Measurements from ENCODE around the gene PLPP1. TPM values are rescaled to one million over a fixed set of nuclear protein-coding genes. Genes with fewer than 3 reads are reported as not detected.

Gene PLPP1
- 100 to 1,000 TPM in 1 of 2 donors, 10 to 100 TPM in 1; 67.5 to 129 TPM for total RNA-seq
- 10 to 100 TPM; 51.9 to 54.0 TPM for polyA plus RNA-seq
- long read RNA-seq, donor 1, transcript PLPP1-201 (6 exons, 1,550 nt), result minor isoform, 8 of 76 reads
- long read RNA-seq, donor 1, transcript PLPP1-202 (6 exons, 1,597 nt), result major isoform, 48 of 76 reads
- long read RNA-seq, donor 1, partial matches to known transcripts, result 20 of 76 reads
- long read RNA-seq, donor 1, other reads (novel, unspliced or antisense), result 0 of 76 reads
- long read RNA-seq, donor 2, transcript PLPP1-202 (6 exons, 1,597 nt), result major isoform, 12 of 20 reads
- long read RNA-seq, donor 2, partial matches to known transcripts, result 6 of 20 reads
- long read RNA-seq, donor 2, other reads (novel, unspliced or antisense), result 0 of 20 reads
- long read RNA-seq, donor 3, transcript PLPP1-202 (6 exons, 1,597 nt), result major isoform, 23 of 33 reads
- long read RNA-seq, donor 3, partial matches to known transcripts, result 6 of 33 reads
- long read RNA-seq, donor 3, other reads (novel, unspliced or antisense), result 0 of 33 reads
- long read RNA-seq, donor 4, transcript PLPP1-202 (6 exons, 1,597 nt), result major isoform, 19 of 23 reads
- long read RNA-seq, donor 4, partial matches to known transcripts, result 0 of 23 reads
- long read RNA-seq, donor 4, other reads (novel, unspliced or antisense), result 0 of 23 reads
- long read RNA-seq, donor 5, transcript PLPP1-202 (6 exons, 1,597 nt), result major isoform, 53 of 76 reads
- long read RNA-seq, donor 5, transcript PLPP1-201 (6 exons, 1,550 nt), result minor isoform, 5 of 76 reads
- long read RNA-seq, donor 5, partial matches to known transcripts, result 11 of 76 reads
- long read RNA-seq, donor 5, other reads (novel, unspliced or antisense), result 7 of 76 reads

- peaks cover 8 to 39% (median 10%) of the 10 kb centered on the region in 5 donors for H3K4me1 ChIP-seq (ENCODE audit: control insufficient read depth in 5 of 5, insufficient read depth in 5 of 5, low read length in 5 of 5)
- no peak for TF ChIP-seq CTCF (IDR thresholded peaks at IDR 0.05; ENCODE audit: control extremely low read depth, extremely low read depth)
- ATAC-seq (ENCODE audit: insufficient read depth, low FRiP score), result peak; percentile 97
Observed at GRCh38 chr5:55534436-55535198, at the start of gene PLPP1. Gene PLPP1 (minus strand): TSS chr5:55534964. CDS start chr5:55534629, 335 bp downstream.

GRCh38 chr5:55583578-55583977 lies 48.8 kb upstream of the PLPP1 start:
- Histone ChIP-seq H3K9ac (ENCODE audit: insufficient read depth in 1 of 2, low read length in 2 of 2) (no peak overlapping the region), H3K4me3 (no peak overlapping the region), H3K27ac (ENCODE audit: low read depth in 1 of 2, low read length in 1 of 2) (no peak overlapping the region), H3K27me3 (ENCODE audit: control insufficient read depth in 3 of 3, insufficient read depth in 3 of 3, low read length in 2 of 3) (no peaks in the 10 kb centered on the region), H3K9me3 (ENCODE audit: control insufficient read depth in 4 of 4, insufficient read depth in 3 of 4, low read length in 3 of 4) (no peaks in the 10 kb centered on the region), H3K4me1 (ENCODE audit: control insufficient read depth in 5 of 5, insufficient read depth in 5 of 5, low read length in 5 of 5) (peaks cover 2 to 31% (median 3%) of the 10 kb centered on the region in 5 donors), H3K36me3 (ENCODE audit: control insufficient read depth in 4 of 4, insufficient read depth in 4 of 4, low read length in 4 of 4) (no peaks in the 10 kb centered on the region)
- ATAC-seq (ENCODE audit: insufficient read depth, low FRiP score) (no peak), DNase-seq (no peak)
- no peak for TF ChIP-seq CTCF (IDR thresholded peaks at IDR 0.05; ENCODE audit: control extremely low read depth, extremely low read depth)
- WGBS, 2 donors, result 95 to 97% methylated on average over 9 of the region's 9 CpGs

More at GRCh38 chr5:55534436-55535198, at the start of gene PLPP1:
- Histone ChIP-seq H3K9me3 (ENCODE audit: control insufficient read depth in 4 of 4, insufficient read depth in 3 of 4, low read length in 3 of 4) (no peaks in the 10 kb centered on the region), H3K4me3 (peak within 1 kb of the TSS; percentile 85), H3K9ac (ENCODE audit: insufficient read depth in 1 of 2, low read length in 2 of 2) (peak within 1 kb of the TSS; percentile 46 to 94), H3K36me3 (ENCODE audit: control insufficient read depth in 4 of 4, insufficient read depth in 4 of 4, low read length in 4 of 4) (peaks cover 0 to 10% (median 2%) of the 10 kb centered on the region in 4 donors), H3K27me3 (ENCODE audit: control insufficient read depth in 3 of 3, insufficient read depth in 3 of 3, low read length in 2 of 3) (no peaks in the 10 kb centered on the region), H3K27ac (ENCODE audit: low read depth in 1 of 2, low read length in 1 of 2) (peak within 1 kb of the TSS; percentile 96 to 98)
- DNase-seq, result peak; percentile 95 to 97 (median 95)
- WGBS, 2 donors, result 1% methylated on average over 53 to 91 of the region's 91 CpGs

- Histone ChIP-seq H3K4me1 (ENCODE audit: control insufficient read depth in 5 of 5, insufficient read depth in 5 of 5, low read length in 5 of 5) (peaks cover 4 to 43% (median 16%) of the 10 kb centered on the region in 5 donors), H3K9ac (ENCODE audit: insufficient read depth in 1 of 2, low read length in 2 of 2) (no peak overlapping the region), H3K4me3 (no peak overlapping the region), H3K36me3 (ENCODE audit: control insufficient read depth in 4 of 4, insufficient read depth in 4 of 4, low read length in 4 of 4) (no peaks in the 10 kb centered on the region), H3K9me3 (ENCODE audit: control insufficient read depth in 4 of 4, insufficient read depth in 3 of 4, low read length in 3 of 4) (no peaks in the 10 kb centered on the region), H3K27me3 (ENCODE audit: control insufficient read depth in 3 of 3, insufficient read depth in 3 of 3, low read length in 2 of 3) (no peaks in the 10 kb centered on the region), H3K27ac (ENCODE audit: low read depth in 1 of 2, low read length in 1 of 2) (peak overlapping the region in 1 of 2 donors; percentile 55)
- ATAC-seq (ENCODE audit: insufficient read depth, low FRiP score), result no peak
- 13 to 15% methylated on average over 2 of the region's 2 CpGs for WGBS, 2 donors
- peak in 1 of 3 donors; percentile 8 for DNase-seq
- no peak for TF ChIP-seq CTCF (IDR thresholded peaks at IDR 0.05; ENCODE audit: control extremely low read depth, extremely low read depth)
Observed at GRCh38 chr5:55582256-55582655, 47.5 kb upstream of the PLPP1 start.

Measured in lung (tissue), 16 donors.